BJ (cell line): ENCODE measurements around the gene TBC1D28. TPM values are rescaled to one million over a fixed set of nuclear protein-coding genes. Genes with fewer than 3 reads are reported as not detected.
"Not testable (repeated sequence)": the region's sequence is repeated elsewhere in the genome, so short reads cannot be mapped to it uniquely, and the experiment has no call there.

Experiments used
- CTCF ChIA-PET: fragments of 350-600 bp; formaldehyde crosslinking; extraction: SDS; loops from one replicate; lab custom pipeline; 2021; ENCODE audit warnings: antibody characterized with exemption, inconsistent platforms; lab: Yijun Ruan, JAX
- POLR2A ChIA-PET: fragments of 300-600 bp; sonication (Branson Sonifier 250); formaldehyde crosslinking; extraction: SDS; loops from one replicate; lab custom pipeline; 2021; ENCODE audit warnings: antibody characterized with exemption; lab: Charles Lee
- DNase-seq: peaks from one replicate; pipeline ENCODE4 v3.0.0-alpha.2; 2011; ENCODE audit warnings: low read depth
- H3K27me3 ChIP-seq: 2 replicates; pipeline ENCODE4 v1.6.0; 2011; ENCODE audit warnings: low read length; ENCODE audit not compliant: control insufficient read depth, insufficient read depth
- H3K36me3 ChIP-seq: 2 replicates; pipeline ENCODE4 v1.5.1; 2011; ENCODE audit warnings: low read length; ENCODE audit not compliant: control insufficient read depth, insufficient read depth
- H3K4me3 ChIP-seq: 2 replicates; pipeline ENCODE4 v1.5.1; 2011; ENCODE audit warnings: low read depth, mild to moderate bottlenecking, control low read depth, low read length
- CTCF ChIP-seq: IDR thresholded peaks from 2 replicates; pipeline ENCODE4 v1.5.1; 2011; ENCODE audit warnings: low read depth, mild to moderate bottlenecking, control low read depth, inconsistent platforms, low read length, moderate library complexity; ENCODE audit not compliant: insufficient read depth
- polyA plus RNA-seq: library from polyadenylated mRNA; depleted of rRNA; stranded (reverse); fragments of >200 nt; gene quantifications from 2 replicates; pipeline ENCODE4 v1.2.3, GENCODE V29; 2011

The TBC1D28 gene
- polyA plus RNA-seq, 1 experiment: not detected

GRCh38 chr17:18638357-18638756 lies 5.8 kb downstream of the TBC1D28 start:
- H3K4me3 ChIP-seq, CTCF ChIA-PET, POLR2A ChIA-PET, DNase-seq, H3K36me3 ChIP-seq, H3K27me3 ChIP-seq: not testable (repeated sequence)

GRCh38 chr17:18636237-18636636 lies 8.0 kb downstream of the TBC1D28 start:
- POLR2A ChIA-PET, CTCF ChIA-PET, DNase-seq, H3K27me3 ChIP-seq, H3K36me3 ChIP-seq, H3K4me3 ChIP-seq: not testable (repeated sequence)

GRCh38 chr17:18635773-18636172 lies 8.4 kb downstream of the TBC1D28 start:
- H3K4me3 ChIP-seq, H3K36me3 ChIP-seq, POLR2A ChIA-PET, CTCF ChIA-PET, DNase-seq, H3K27me3 ChIP-seq: not testable (repeated sequence)

GRCh38 chr17:18634550-18635263 lies 9.5 kb downstream of the TBC1D28 start:
- CTCF ChIA-PET, POLR2A ChIA-PET, DNase-seq, H3K36me3 ChIP-seq, H3K27me3 ChIP-seq: not testable (repeated sequence)
- peak overlapping the region; percentile 11 for H3K4me3 ChIP-seq

- no peaks in the 10 kb centered on the region for H3K27me3 ChIP-seq
- no peak for TF ChIP-seq CTCF
- H3K36me3 ChIP-seq: no peaks in the 10 kb centered on the region
- H3K4me3 ChIP-seq: no peak overlapping the region
- ChIA-PET CTCF (no interaction called here), POLR2A (no interaction called here)
- no peak for DNase-seq
These were observed 17.9 kb downstream of the TBC1D28 start for GRCh38 chr17:18626152-18626870.

- peak overlapping the region; percentile 36 for H3K4me3 ChIP-seq
- POLR2A ChIA-PET, H3K36me3 ChIP-seq, H3K27me3 ChIP-seq, CTCF ChIA-PET: not testable (repeated sequence)
- peak; percentile 29 for DNase-seq
- peak; percentile 88 for TF ChIP-seq CTCF
These were observed 18.6 kb downstream of the TBC1D28 start for GRCh38 chr17:18625509-18626104.

GRCh38 chr17:18624862-18625501 lies 19.2 kb downstream of the TBC1D28 start:
- DNase-seq, CTCF ChIA-PET, H3K27me3 ChIP-seq, H3K36me3 ChIP-seq, POLR2A ChIA-PET: not testable (repeated sequence)
- H3K4me3 ChIP-seq: peak overlapping the region; percentile 36

GRCh38 chr17:18617613-18618012 lies 26.6 kb downstream of the TBC1D28 start:
- H3K36me3 ChIP-seq, H3K27me3 ChIP-seq, POLR2A ChIA-PET, H3K4me3 ChIP-seq, CTCF ChIA-PET, DNase-seq: not testable (repeated sequence)

GRCh38 chr17:18613016-18613415 lies 31.2 kb downstream of the TBC1D28 start:
- H3K27me3 ChIP-seq, DNase-seq, POLR2A ChIA-PET, H3K36me3 ChIP-seq, CTCF ChIA-PET, H3K4me3 ChIP-seq: not testable (repeated sequence)

- DNase-seq, H3K36me3 ChIP-seq, POLR2A ChIA-PET, H3K27me3 ChIP-seq, H3K4me3 ChIP-seq, CTCF ChIA-PET: not testable (repeated sequence)
These were observed 51.1 kb downstream of the TBC1D28 start for GRCh38 chr17:18593138-18593537.
